ENCODE results near the gene CEP112.

The CEP112 gene

DNA sequence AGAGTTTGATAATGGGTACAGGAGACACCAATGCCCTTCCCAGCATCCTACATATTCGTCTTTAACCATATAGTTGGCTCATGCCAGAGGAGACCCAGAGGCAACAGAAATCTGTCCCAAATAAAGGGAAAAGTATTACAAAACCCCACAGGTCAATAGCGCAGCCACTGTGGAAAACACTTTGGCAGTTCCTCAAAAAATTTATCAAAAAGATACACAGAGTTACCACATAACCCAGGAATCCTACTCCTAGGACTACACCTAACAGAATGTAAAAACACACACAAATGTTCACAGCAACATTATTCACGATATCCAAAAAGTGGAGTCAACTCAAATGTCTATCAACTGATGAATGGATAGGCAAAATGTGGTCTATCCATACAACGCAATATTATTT lies 135.8 kb downstream of the CEP112 start:
- Histone ChIP-seq H3K27ac (ENCODE audit: low read depth, low read length) (no peak overlapping the region), H3K4me1 (ENCODE audit: control insufficient read depth in 1 of 2, insufficient read depth in 2 of 2, low read length in 2 of 2) (no peaks in the 10 kb centered on the region), H3K23ac (ENCODE audit: low read length) (no peak overlapping the region), H4K8ac (ENCODE audit: low read depth, low read length) (no peak overlapping the region), H3K4me2 (ENCODE audit: low read length) (no peak overlapping the region), H3K18ac (ENCODE audit: low read length) (no peak overlapping the region), H3K9ac (ENCODE audit: low read length) (no peak overlapping the region), H3K79me2 (ENCODE audit: control insufficient read depth, insufficient read depth, low read length, poor library complexity) (no peaks in the 10 kb centered on the region), H4K91ac (ENCODE audit: low read depth, low read length) (no peak overlapping the region), H3K79me1 (ENCODE audit: low read length) (no peaks in the 10 kb centered on the region), H3K36me3 (ENCODE audit: control insufficient read depth in 1 of 2, insufficient read depth in 2 of 2, low read length in 2 of 2) (no peaks in the 10 kb centered on the region), H2AFZ (ENCODE audit: insufficient read depth, low read length, poor library complexity) (no peak overlapping the region), H4K12ac (ENCODE audit: low read depth, low read length) (no peak overlapping the region), H2BK5ac (ENCODE audit: low read depth, low read length, poor library complexity) (no peak overlapping the region), H3K27me3 (ENCODE audit: insufficient read depth, low read length) (no peaks in the 10 kb centered on the region), H3K4ac (ENCODE audit: low read depth, low read length) (no peak overlapping the region), H3K14ac (ENCODE audit: low read length) (no peak overlapping the region), H3K4me3 (ENCODE audit: low read depth, low read length) (no peak overlapping the region), H2AK5ac (ENCODE audit: low read length) (no peak overlapping the region), H2BK12ac (ENCODE audit: low read length) (no peak overlapping the region), H2BK120ac (ENCODE audit: insufficient read depth, low read length, poor library complexity) (no peak overlapping the region), H3K9me3 (ENCODE audit: insufficient read depth, low read depth, low read length) (no peaks in the 10 kb centered on the region)
- WGBS (ENCODE audit: extremely low coverage, insufficient coverage, insufficient read length), result no CpG with 5 or more reads among the region's 4 CpGs
- no peak for DNase-seq

DNA sequence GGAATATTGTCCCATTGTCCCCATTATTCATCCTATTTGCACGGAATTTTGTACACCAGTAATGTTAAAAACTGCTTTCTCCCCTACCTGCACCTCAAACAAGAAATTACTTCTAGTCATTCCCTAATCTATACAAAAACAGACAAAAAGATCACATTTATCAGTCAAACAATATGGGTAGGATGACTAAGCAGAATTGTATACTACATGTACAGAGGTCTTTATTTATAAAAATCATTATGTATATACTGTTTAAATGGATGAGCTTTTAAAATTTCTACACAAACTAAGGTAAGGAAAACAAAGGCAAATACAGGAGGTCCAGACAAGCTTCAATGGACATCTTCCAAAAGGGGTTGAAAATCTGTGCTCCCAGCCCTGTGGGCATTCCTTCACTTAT lies 137.7 kb downstream of the CEP112 start:
- no peak overlapping the region for H3K27ac ChIP-seq (ENCODE audit: low read depth, low read length)
- no peak overlapping the region for H2BK120ac ChIP-seq (ENCODE audit: insufficient read depth, low read length, poor library complexity)
- H4K12ac ChIP-seq (ENCODE audit: low read depth, low read length), result no peak overlapping the region
- DNase-seq, result no peak
- no peak overlapping the region for H3K23ac ChIP-seq (ENCODE audit: low read length)
- no peak overlapping the region for H2AK5ac ChIP-seq (ENCODE audit: low read length)
- H3K27me3 ChIP-seq (ENCODE audit: insufficient read depth, low read length), result no peaks in the 10 kb centered on the region
- no peak overlapping the region for H3K4me3 ChIP-seq (ENCODE audit: low read depth, low read length)
- no peak overlapping the region for H3K14ac ChIP-seq (ENCODE audit: low read length)
- no peak overlapping the region for H2BK12ac ChIP-seq (ENCODE audit: low read length)
- no peak overlapping the region for H2AFZ ChIP-seq (ENCODE audit: insufficient read depth, low read length, poor library complexity)
- H2BK5ac ChIP-seq (ENCODE audit: low read depth, low read length, poor library complexity), result no peak overlapping the region
- no CpG with 5 or more reads among the region's 1 CpG for WGBS (ENCODE audit: extremely low coverage, insufficient coverage, insufficient read length)
- H3K18ac ChIP-seq (ENCODE audit: low read length), result no peak overlapping the region
- H3K4ac ChIP-seq (ENCODE audit: low read depth, low read length), result no peak overlapping the region
- no peaks in the 10 kb centered on the region for H3K79me2 ChIP-seq (ENCODE audit: control insufficient read depth, insufficient read depth, low read length, poor library complexity)
- no peak overlapping the region for H3K4me2 ChIP-seq (ENCODE audit: low read length)
- H3K9ac ChIP-seq (ENCODE audit: low read length), result no peak overlapping the region
- no peaks in the 10 kb centered on the region for H3K4me1 ChIP-seq (ENCODE audit: control insufficient read depth in 1 of 2, insufficient read depth in 2 of 2, low read length in 2 of 2)
- no peak overlapping the region for H4K91ac ChIP-seq (ENCODE audit: low read depth, low read length)
- no peaks in the 10 kb centered on the region for H3K79me1 ChIP-seq (ENCODE audit: low read length)
- H4K8ac ChIP-seq (ENCODE audit: low read depth, low read length), result no peak overlapping the region
- H3K36me3 ChIP-seq (ENCODE audit: control insufficient read depth in 1 of 2, insufficient read depth in 2 of 2, low read length in 2 of 2), result no peaks in the 10 kb centered on the region
- no peaks in the 10 kb centered on the region for H3K9me3 ChIP-seq (ENCODE audit: insufficient read depth, low read depth, low read length)

DNA sequence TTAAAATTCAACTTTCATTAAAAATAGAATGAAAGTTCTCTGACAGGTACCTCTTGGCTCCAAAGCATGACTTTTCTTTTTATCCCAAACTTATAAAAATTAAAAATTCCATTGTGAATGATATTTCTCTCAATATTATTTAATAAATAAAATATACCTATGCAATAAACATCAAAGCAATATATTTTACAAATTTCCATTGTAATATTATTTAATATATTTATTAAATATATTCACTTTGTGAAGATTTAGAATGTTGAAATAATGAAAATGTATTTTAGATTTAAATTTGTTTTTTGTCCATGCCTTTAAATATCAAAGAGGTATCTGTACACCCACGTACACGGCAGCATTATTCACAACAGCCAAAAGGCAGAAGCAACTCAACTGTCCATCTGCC lies 147.8 kb downstream of the CEP112 start:
- no peak overlapping the region for H3K23ac ChIP-seq (ENCODE audit: low read length)
- no peak overlapping the region for H2BK5ac ChIP-seq (ENCODE audit: low read depth, low read length, poor library complexity)
- H3K14ac ChIP-seq (ENCODE audit: low read length), result no peak overlapping the region
- H4K8ac ChIP-seq (ENCODE audit: low read depth, low read length), result no peak overlapping the region
- H3K4ac ChIP-seq (ENCODE audit: low read depth, low read length), result no peak overlapping the region
- DNase-seq, result no peak
- H3K9me3 ChIP-seq (ENCODE audit: insufficient read depth, low read depth, low read length), result no peaks in the 10 kb centered on the region
- no peaks in the 10 kb centered on the region for H3K36me3 ChIP-seq (ENCODE audit: control insufficient read depth in 1 of 2, insufficient read depth in 2 of 2, low read length in 2 of 2)
- no peaks in the 10 kb centered on the region for H3K27me3 ChIP-seq (ENCODE audit: insufficient read depth, low read length)
- no CpG with 5 or more reads among the region's 2 CpGs for WGBS (ENCODE audit: extremely low coverage, insufficient coverage, insufficient read length)
- H2BK120ac ChIP-seq (ENCODE audit: insufficient read depth, low read length, poor library complexity), result no peak overlapping the region
- H4K91ac ChIP-seq (ENCODE audit: low read depth, low read length), result no peak overlapping the region
- no peaks in the 10 kb centered on the region for H3K79me2 ChIP-seq (ENCODE audit: control insufficient read depth, insufficient read depth, low read length, poor library complexity)
- no peak overlapping the region for H3K27ac ChIP-seq (ENCODE audit: low read depth, low read length)
- no peaks in the 10 kb centered on the region for H3K79me1 ChIP-seq (ENCODE audit: low read length)
- no peak overlapping the region for H4K12ac ChIP-seq (ENCODE audit: low read depth, low read length)
- H3K18ac ChIP-seq (ENCODE audit: low read length), result no peak overlapping the region
- H2BK12ac ChIP-seq (ENCODE audit: low read length), result no peak overlapping the region
- H3K9ac ChIP-seq (ENCODE audit: low read length), result no peak overlapping the region
- H3K4me1 ChIP-seq (ENCODE audit: control insufficient read depth in 1 of 2, insufficient read depth in 2 of 2, low read length in 2 of 2), result no peaks in the 10 kb centered on the region
- H3K4me3 ChIP-seq (ENCODE audit: low read depth, low read length), result no peak overlapping the region
- no peak overlapping the region for H2AFZ ChIP-seq (ENCODE audit: insufficient read depth, low read length, poor library complexity)
- no peak overlapping the region for H2AK5ac ChIP-seq (ENCODE audit: low read length)
- no peak overlapping the region for H3K4me2 ChIP-seq (ENCODE audit: low read length)

DNA sequence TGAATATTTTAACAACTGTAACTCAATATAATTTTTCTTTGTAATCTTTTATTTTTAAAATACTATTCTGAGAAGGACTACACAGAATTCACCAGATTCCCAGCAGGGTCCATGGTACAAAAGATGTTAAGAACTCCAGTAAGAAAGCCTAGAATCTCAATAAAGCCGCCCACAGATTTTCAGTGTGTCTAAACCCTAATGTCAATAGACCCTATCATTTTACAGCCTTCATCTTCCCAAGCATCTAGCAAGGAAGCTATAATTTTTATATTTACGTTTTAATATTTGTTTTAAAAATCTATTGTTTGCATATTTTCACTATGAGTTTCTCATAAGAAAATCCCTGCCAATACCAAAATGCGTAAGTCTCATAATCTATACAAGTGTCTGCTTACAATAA lies 148.5 kb downstream of the CEP112 start:
- H4K91ac ChIP-seq (ENCODE audit: low read depth, low read length), result no peak overlapping the region
- no peak overlapping the region for H4K12ac ChIP-seq (ENCODE audit: low read depth, low read length)
- no peaks in the 10 kb centered on the region for H3K36me3 ChIP-seq (ENCODE audit: control insufficient read depth in 1 of 2, insufficient read depth in 2 of 2, low read length in 2 of 2)
- no peak overlapping the region for H3K4me2 ChIP-seq (ENCODE audit: low read length)
- DNase-seq, result no peak
- H3K9ac ChIP-seq (ENCODE audit: low read length), result no peak overlapping the region
- no peak overlapping the region for H3K18ac ChIP-seq (ENCODE audit: low read length)
- no peak overlapping the region for H3K14ac ChIP-seq (ENCODE audit: low read length)
- H2AFZ ChIP-seq (ENCODE audit: insufficient read depth, low read length, poor library complexity), result no peak overlapping the region
- H3K79me2 ChIP-seq (ENCODE audit: control insufficient read depth, insufficient read depth, low read length, poor library complexity), result no peaks in the 10 kb centered on the region
- no peak overlapping the region for H3K23ac ChIP-seq (ENCODE audit: low read length)
- no peaks in the 10 kb centered on the region for H3K79me1 ChIP-seq (ENCODE audit: low read length)
- no peak overlapping the region for H2BK5ac ChIP-seq (ENCODE audit: low read depth, low read length, poor library complexity)
- H3K4me3 ChIP-seq (ENCODE audit: low read depth, low read length), result no peak overlapping the region
- no peak overlapping the region for H3K4ac ChIP-seq (ENCODE audit: low read depth, low read length)
- WGBS (ENCODE audit: extremely low coverage, insufficient coverage, insufficient read length), result no CpG with 5 or more reads among the region's 3 CpGs
- no peak overlapping the region for H2BK12ac ChIP-seq (ENCODE audit: low read length)
- no peak overlapping the region for H3K27ac ChIP-seq (ENCODE audit: low read depth, low read length)
- no peaks in the 10 kb centered on the region for H3K9me3 ChIP-seq (ENCODE audit: insufficient read depth, low read depth, low read length)
- no peak overlapping the region for H4K8ac ChIP-seq (ENCODE audit: low read depth, low read length)
- no peaks in the 10 kb centered on the region for H3K27me3 ChIP-seq (ENCODE audit: insufficient read depth, low read length)
- no peak overlapping the region for H2AK5ac ChIP-seq (ENCODE audit: low read length)
- no peak overlapping the region for H2BK120ac ChIP-seq (ENCODE audit: insufficient read depth, low read length, poor library complexity)
- H3K4me1 ChIP-seq (ENCODE audit: control insufficient read depth in 1 of 2, insufficient read depth in 2 of 2, low read length in 2 of 2), result no peaks in the 10 kb centered on the region
